ENCODE data around the gene CNIH2.

Gene CNIH2

GRCh38 chr11:66278363-66279091 lies 552 bp downstream of the CNIH2 start:
- DNase-seq, result peak; percentile 68

- no peak for DNase-seq
Observed at GRCh38 chr11:66279092-66279734, 1.2 kb downstream of the CNIH2 start.

- DNase-seq, result no peak
Observed at GRCh38 chr11:66280428-66280827, 2.5 kb downstream of the CNIH2 start.

GRCh38 chr11:66281001-66281400 lies 3.0 kb downstream of the CNIH2 start:
- DNase-seq, result no peak

- DNase-seq, result no peak
Observed at GRCh38 chr11:66281776-66282467, 3.9 kb downstream of the CNIH2 start.

- peak; percentile 99 for DNase-seq
Observed at GRCh38 chr11:66282468-66283455, 4.8 kb downstream of the CNIH2 start.

DNA sequence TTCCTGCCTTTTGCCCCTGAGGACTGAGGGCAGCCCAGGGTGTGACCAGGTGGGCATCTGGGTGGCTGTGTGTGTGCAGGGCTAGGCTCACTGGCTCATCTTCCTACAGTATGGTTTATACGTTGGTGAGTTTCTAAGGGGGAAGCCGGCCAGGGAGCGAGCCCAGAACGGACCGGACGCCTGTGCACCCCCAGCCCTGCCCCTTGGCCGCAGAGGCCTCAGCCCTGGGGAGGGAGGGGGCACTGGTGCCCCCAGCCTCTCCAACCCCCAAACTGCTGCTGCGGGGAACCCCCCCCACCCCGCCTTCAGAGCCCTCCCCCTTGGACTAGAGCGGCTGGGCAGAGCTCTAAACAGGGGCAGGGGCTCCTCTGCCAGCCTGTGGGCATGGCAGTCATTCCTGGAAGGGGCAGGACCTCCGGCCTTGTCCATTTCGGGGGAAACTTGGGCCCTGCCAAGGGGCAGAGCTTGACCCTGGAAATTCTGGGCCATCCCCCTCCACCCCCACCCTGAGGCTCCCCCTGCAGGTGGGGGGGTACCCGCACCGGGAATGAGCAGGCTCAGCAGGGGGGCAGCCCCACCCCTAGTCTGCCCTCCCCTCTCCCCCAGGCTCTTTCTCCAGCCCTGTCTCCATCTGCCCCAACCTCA lies 5.6 kb downstream of the CNIH2 start:
- DNase-seq, result no peak

DNA sequence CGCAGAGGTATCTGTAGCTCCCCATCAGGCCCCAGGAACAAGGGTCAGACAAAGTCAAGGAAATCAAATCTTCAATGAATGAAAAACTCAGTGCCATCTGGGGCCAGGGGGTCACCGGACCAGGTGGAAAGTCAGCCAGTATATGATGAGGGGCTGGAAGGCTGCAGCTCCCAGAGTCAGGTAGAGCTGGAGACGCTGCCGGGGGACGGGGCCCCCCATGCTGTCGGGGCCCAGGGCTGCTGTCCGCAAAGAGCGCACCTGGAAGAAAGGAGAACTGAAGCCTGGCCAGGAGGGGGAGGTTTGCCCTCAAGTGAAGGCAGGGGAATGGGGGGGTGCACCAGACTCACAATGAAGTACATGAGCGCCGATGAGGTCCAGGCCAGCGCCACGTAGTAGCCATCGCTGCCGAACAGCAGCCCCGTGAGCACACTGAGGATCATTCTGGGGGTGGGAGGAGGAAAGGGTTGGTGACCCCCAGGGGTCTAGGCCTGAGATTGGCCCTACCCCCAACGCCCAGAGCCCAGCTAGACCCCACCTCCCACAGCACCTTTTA lies 6.6 kb downstream of the CNIH2 start:
- DNase-seq, result no peak

DNA sequence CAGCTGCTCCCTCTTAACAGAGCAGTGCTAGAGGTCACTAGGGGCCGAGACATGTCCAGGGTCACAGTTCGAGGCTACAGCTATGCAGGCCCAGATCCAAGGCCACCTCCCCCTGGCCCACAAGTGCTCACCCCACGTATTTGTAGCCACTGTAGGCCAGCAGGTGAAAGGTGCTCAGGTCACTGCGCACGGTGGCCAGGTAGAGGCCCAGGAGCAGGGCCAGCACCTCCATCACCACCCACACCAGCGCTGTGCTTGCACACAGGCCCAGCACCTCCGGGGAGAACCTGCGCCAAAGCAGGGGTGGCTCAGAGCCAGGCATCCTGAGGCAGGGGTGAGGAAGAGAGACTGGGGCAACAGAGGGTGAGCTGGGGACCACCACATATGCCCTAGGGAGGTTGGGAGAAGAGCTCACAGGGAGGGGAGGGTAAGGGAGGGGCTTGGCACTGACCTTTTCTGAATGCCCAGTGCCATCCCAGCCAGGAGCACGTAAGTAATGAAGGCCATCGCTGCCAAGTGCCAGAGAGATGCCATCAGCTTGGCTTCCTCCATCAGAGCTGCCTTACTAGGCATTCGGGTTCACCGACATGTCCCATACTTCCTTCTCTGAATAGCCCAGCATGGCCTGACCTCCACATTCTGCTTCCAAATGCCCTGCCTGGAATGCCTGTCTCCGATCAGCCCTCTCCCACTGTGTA lies 7.4 kb downstream of the CNIH2 start:
- no peak for DNase-seq

GRCh38 chr11:66286699-66287098 lies 8.7 kb downstream of the CNIH2 start:
- DNase-seq, result no peak

- no peak for DNase-seq
Observed at GRCh38 chr11:66287211-66287888, 9.4 kb downstream of the CNIH2 start.

DNA sequence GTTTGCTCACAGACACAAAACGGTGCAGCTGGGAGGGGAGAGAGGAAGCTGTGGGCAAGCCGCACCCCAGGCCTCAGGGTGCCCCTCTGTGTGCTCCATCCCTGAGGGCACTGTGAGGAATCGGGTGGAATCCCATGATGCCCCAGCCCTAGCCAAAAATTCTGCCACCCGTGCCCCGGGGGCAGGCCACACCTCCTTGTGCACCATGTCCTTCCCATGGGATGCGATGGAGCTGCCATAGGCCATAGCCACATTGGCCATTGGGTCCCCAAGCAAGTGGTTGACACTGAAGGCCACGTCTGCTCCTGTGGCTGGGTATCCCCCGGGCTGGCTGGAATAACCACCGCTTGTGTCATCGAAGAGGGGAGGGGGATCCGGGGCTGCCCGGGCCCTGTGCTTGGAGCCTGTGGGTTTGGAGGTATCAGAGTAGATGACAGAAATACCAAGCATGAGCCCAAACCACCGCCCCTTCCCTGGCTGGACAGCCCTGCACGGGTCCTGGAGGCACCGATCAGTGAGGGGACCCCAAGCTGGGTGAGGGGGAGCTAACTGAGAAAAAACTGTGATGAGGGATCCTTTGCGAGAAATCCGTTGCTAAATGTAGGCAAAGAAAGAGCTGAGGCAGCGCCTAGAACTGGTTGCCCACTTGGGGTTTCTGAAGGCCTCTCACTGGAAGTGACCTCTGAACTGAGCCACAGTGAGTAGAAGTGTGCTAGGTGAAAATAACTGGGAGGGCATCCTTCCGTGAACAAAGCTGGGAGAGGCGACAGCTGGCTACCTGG lies 10.1 kb downstream of the CNIH2 start:
- DNase-seq, result no peak

GRCh38 chr11:66288671-66289547 lies 10.9 kb downstream of the CNIH2 start, which contains the start of gene YIF1A:
Gene YIF1A, minus strand, starts transcription at chr11:66289143. Its CDS starts 158 bp downstream, at chr11:66288985.
- peak; percentile 99 for DNase-seq

- peak; percentile 83 for DNase-seq
Observed at GRCh38 chr11:66289548-66290329, 11.8 kb downstream of the CNIH2 start.

- no peak for DNase-seq
Observed at GRCh38 chr11:66290330-66290621, 12.3 kb downstream of the CNIH2 start.

GRCh38 chr11:66291303-66291705 lies 13.3 kb downstream of the CNIH2 start:
- no peak for DNase-seq

DNA sequence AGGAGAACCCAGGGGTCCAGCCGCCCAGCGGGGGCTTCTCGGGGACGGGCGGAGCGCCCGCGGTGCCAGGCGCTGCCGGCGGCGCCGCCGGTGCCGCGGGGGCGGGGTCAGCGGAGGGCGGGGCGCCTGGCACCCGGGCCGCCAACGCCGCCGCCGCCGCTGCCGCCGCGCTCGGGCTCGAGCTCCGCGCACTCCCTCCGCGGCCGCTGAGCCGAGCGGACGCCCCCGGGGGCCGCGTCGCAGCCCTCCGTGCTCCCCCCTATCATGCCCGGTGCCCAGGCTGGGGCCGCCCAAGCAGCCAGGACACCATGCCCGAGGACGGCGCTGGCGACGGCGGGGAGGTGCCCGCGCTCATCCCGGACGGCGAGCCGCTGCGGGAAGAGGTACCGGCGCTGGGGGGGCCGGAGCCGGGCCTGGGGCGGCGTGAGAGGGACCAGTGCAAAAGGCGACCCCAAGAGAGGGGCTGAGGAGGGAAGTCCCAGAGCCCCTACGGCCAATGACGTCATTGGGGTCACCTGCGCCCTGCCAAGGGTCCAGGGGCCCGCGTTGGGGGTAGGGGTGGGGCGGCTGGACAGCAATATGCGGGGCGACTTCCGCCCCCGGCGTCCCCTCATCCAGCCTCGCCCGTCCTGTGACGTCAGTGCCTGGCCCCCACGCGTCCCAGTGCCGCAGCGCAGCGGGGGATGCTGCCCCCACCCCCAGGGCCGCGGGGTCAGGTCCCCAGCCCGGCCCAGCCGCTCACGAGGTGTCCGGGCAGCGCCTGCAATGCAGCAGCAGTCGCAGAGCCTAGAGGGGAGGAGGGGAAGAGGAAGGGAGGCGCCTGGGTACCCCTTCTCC lies 13.9 kb downstream of the CNIH2 start, which contains the start of gene TMEM151A:
Gene TMEM151A, plus strand, starts transcription at position 189 of the 837 bp plus-strand sequence. Its CDS starts 120 bp downstream, at position 309.
- peak; percentile 26 for DNase-seq
